HL-60 (cell line): Measurements from ENCODE around the gene BRD4.

Source experiments
- DNase-seq, 2 experiments: peaks; one replicate each; pipeline ENCODE4 v3.0.0-alpha.2; 2010 to 2020; ENCODE audit warnings: low read depth in 1 of 2, low spot score in 1 of 2
- H3K27ac ChIP-seq: fragments of 250-450 bp; sonication (Bioruptor Pico); replicated peaks from 2 replicates; pipeline ENCODE4 v1.5.1; 2020; ENCODE audit warnings: mild to moderate bottlenecking, moderate library complexity
- H3K27me3 ChIP-seq: fragments of 250-450 bp; sonication (Bioruptor Pico); 2 replicates; pipeline ENCODE4 v1.5.1; 2021; ENCODE audit warnings: mild to moderate bottlenecking, moderate library complexity; ENCODE audit not compliant: insufficient read depth, poor library complexity, severe bottlenecking
- H3K4me3 ChIP-seq: replicated peaks from 2 replicates; pipeline ENCODE4 v1.5.1; 2011; ENCODE audit warnings: mild to moderate bottlenecking, control low read depth, low read length; ENCODE audit not compliant: insufficient read depth
- CTCF ChIP-seq: IDR thresholded peaks from one replicate; pipeline ENCODE4 v1.5.1; 2011; ENCODE audit warnings: low read length, control low read depth, inconsistent platforms; ENCODE audit not compliant: insufficient read depth
- GABPA ChIP-seq: IDR thresholded peaks from 2 replicates; pipeline ENCODE4 v1.6.1; 2012; ENCODE audit warnings: low read depth
- POLR2AphosphoS5 ChIP-seq: IDR thresholded peaks from 2 replicates; pipeline ENCODE4 v1.6.1; 2012; ENCODE audit warnings: low read depth
- REST ChIP-seq: IDR thresholded peaks from 2 replicates; pipeline ENCODE4 v1.6.1; 2012; ENCODE audit warnings: low read depth; ENCODE audit not compliant: insufficient replicate concordance
- SPI1 ChIP-seq: IDR thresholded peaks from 2 replicates; pipeline ENCODE4 v1.6.1; 2012; ENCODE audit warnings: low read depth, mild to moderate bottlenecking, borderline replicate concordance

BRD4 gene

GRCh38 chr19:15372891-15373301 is 40.6 kb upstream of the BRD4 start:
- H3K27me3 ChIP-seq: no peaks in the 10 kb centered on the region
- DNase-seq: no peak
- TF ChIP-seq CTCF: no peak
- TF ChIP-seq SPI1: no peak
- TF ChIP-seq REST: no peak
- no peak for TF ChIP-seq GABPA
- no peak for TF ChIP-seq POLR2AphosphoS5

GRCh38 chr19:15372470-15372869 is 40.1 kb upstream of the BRD4 start:
- Histone ChIP-seq H3K27me3 (no peaks in the 10 kb centered on the region), H3K4me3 (no peak overlapping the region), H3K27ac (no peak overlapping the region)
- no peak for TF ChIP-seq POLR2AphosphoS5
- TF ChIP-seq SPI1: no peak
- no peak for TF ChIP-seq REST
- no peak for TF ChIP-seq CTCF
- TF ChIP-seq GABPA: no peak
- no peak for DNase-seq

More at GRCh38 chr19:15372891-15373301, 40.6 kb upstream of the BRD4 start:
- H3K27ac ChIP-seq: no peak overlapping the region
- H3K4me3 ChIP-seq: no peak overlapping the region

- Histone ChIP-seq H3K27me3 (no peaks in the 10 kb centered on the region), H3K4me3 (no peak overlapping the region), H3K27ac (no peak overlapping the region)
- DNase-seq: no peak
- TF ChIP-seq POLR2AphosphoS5: no peak
- no peak for TF ChIP-seq GABPA
- TF ChIP-seq CTCF: no peak
- TF ChIP-seq REST: no peak
- no peak for TF ChIP-seq SPI1
Measured at GRCh38 chr19:15371786-15372380, 39.5 kb upstream of the BRD4 start.
